ENCODE measurements around the gene PWWP2B.

PWWP2B gene

DNA sequence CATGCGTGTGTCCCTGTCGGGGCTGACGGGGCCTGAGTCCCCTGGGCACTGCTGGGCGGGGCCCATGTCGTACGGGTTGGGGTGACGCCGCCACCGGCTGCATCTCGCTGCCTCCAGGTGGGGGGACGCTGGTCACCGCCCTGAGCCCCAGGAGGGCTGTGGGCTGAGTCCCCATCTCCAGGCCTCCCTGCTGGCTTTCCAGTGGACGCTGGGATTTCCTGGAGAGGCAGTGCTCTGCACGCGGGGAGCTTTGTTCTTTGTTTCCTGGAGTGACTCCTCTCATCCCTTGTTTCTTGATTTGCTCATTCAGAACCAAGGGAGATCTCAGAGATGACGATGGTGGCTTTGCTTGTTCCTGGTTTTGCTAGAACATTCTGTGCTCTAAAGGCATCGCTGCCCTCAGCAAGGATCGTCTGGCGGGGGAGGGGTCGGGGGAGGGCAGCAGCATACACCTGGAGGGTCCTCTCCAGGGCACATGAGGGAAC lies 21.0 kb downstream of the PWWP2B start:
- CTCF ChIA-PET: interaction anchor here (8.2 kb wide), 1 partner anchor 8 kb away, joined by 86 read pairs; no protein-coding TSS in a partner anchor
- peaks cover 0 to 48% (median 15%) of the 10 kb centered on the region in 4 experiments for H3K36me3 ChIP-seq (ENCODE audit: control insufficient read depth in 4 of 4, insufficient read depth in 4 of 4, low read length in 3 of 4)
- WGBS (ENCODE audit: insufficient coverage): 87% methylated on average over 18 of the region's 20 CpGs
- DNase-seq: no peak
- no peaks in the 10 kb centered on the region for H3K27me3 ChIP-seq (replicated peaks in 2 of 5; ENCODE audit: control insufficient read depth in 4 of 5, insufficient read depth in 5 of 5, low read length in 4 of 5)
- H3K4me1 ChIP-seq (ENCODE audit: control extremely low read depth in 1 of 4, control insufficient read depth in 4 of 4, insufficient read depth in 4 of 4, low read length in 3 of 4): peaks cover 4 to 66% (median 60%) of the 10 kb centered on the region in 4 experiments
- POLR2A ChIA-PET: no interaction called here
- H3K27ac ChIP-seq (ENCODE audit: insufficient read depth in 1 of 2, low read depth in 1 of 2, low read length in 2 of 2, poor library complexity in 1 of 2, severe bottlenecking in 2 of 2): no peak overlapping the region
- H3K4me3 ChIP-seq (ENCODE audit: control insufficient read depth in 1 of 7, extremely low read depth in 1 of 7, insufficient read depth in 4 of 7, low read depth in 2 of 7, low read length in 6 of 7): no peak overlapping the region
- H3K9me3 ChIP-seq (ENCODE audit: control extremely low read depth in 1 of 5, control insufficient read depth in 4 of 5, insufficient read depth in 2 of 5, low read depth in 1 of 5, low read length in 4 of 5): no peaks in the 10 kb centered on the region

- Histone ChIP-seq H3K4me1 (ENCODE audit: control extremely low read depth in 1 of 4, control insufficient read depth in 4 of 4, insufficient read depth in 4 of 4, low read length in 3 of 4) (peaks cover 4 to 67% (median 65%) of the 10 kb centered on the region in 4 experiments), H3K36me3 (ENCODE audit: control insufficient read depth in 4 of 4, insufficient read depth in 4 of 4, low read length in 3 of 4) (peaks cover 0 to 43% (median 15%) of the 10 kb centered on the region in 4 experiments), H3K27ac (ENCODE audit: insufficient read depth in 1 of 2, low read depth in 1 of 2, low read length in 2 of 2, poor library complexity in 1 of 2, severe bottlenecking in 2 of 2) (peak overlapping the region in 1 of 2 experiments; percentile 7), H3K4me3 (ENCODE audit: control insufficient read depth in 1 of 7, extremely low read depth in 1 of 7, insufficient read depth in 4 of 7, low read depth in 2 of 7, low read length in 6 of 7) (no peak overlapping the region), H3K9me3 (ENCODE audit: control extremely low read depth in 1 of 5, control insufficient read depth in 4 of 5, insufficient read depth in 2 of 5, low read depth in 1 of 5, low read length in 4 of 5) (no peaks in the 10 kb centered on the region), H3K27me3 (replicated peaks in 2 of 5; ENCODE audit: control insufficient read depth in 4 of 5, insufficient read depth in 5 of 5, low read length in 4 of 5) (no peaks in the 10 kb centered on the region)
- POLR2A ChIA-PET: no interaction called here
- DNase-seq: peak in 2 of 3 donors; percentile 26 to 46
- WGBS (ENCODE audit: insufficient coverage): 41% methylated on average over 12 of the region's 18 CpGs
- CTCF ChIA-PET: interaction anchor here (2.3 to 8.2 kb wide), 2 partner anchors 9 to 26 kb away, joined by 7 to 86 read pairs; no protein-coding TSS in a partner anchor
Measured at GRCh38 chr10:132418527-132419416, 21.8 kb downstream of the PWWP2B start.

- H3K27ac ChIP-seq (ENCODE audit: insufficient read depth in 1 of 2, low read depth in 1 of 2, low read length in 2 of 2, poor library complexity in 1 of 2, severe bottlenecking in 2 of 2): peak overlapping the region; percentile 3 to 79
- CTCF ChIA-PET: interaction anchor here (0.7 to 8.2 kb wide), 6 partner anchors 10 to 25 kb away, joined by 4 to 86 read pairs (median 20); no protein-coding TSS in a partner anchor
- WGBS (ENCODE audit: insufficient coverage): 88% methylated on average over 21 of the region's 25 CpGs
- POLR2A ChIA-PET: interaction anchor here (1.6 kb wide), 1 partner anchor 12 kb away, joined by 6 read pairs; no protein-coding TSS in a partner anchor
- no peaks in the 10 kb centered on the region for H3K27me3 ChIP-seq (replicated peaks in 2 of 5; ENCODE audit: control insufficient read depth in 4 of 5, insufficient read depth in 5 of 5, low read length in 4 of 5)
- DNase-seq: peak in 1 of 3 donors; percentile 28
- no peaks in the 10 kb centered on the region for H3K9me3 ChIP-seq (ENCODE audit: control extremely low read depth in 1 of 5, control insufficient read depth in 4 of 5, insufficient read depth in 2 of 5, low read depth in 1 of 5, low read length in 4 of 5)
- peaks cover 0 to 33% (median 12%) of the 10 kb centered on the region in 4 experiments for H3K36me3 ChIP-seq (ENCODE audit: control insufficient read depth in 4 of 4, insufficient read depth in 4 of 4, low read length in 3 of 4)
- H3K4me3 ChIP-seq (ENCODE audit: control insufficient read depth in 1 of 7, extremely low read depth in 1 of 7, insufficient read depth in 4 of 7, low read depth in 2 of 7, low read length in 6 of 7): peak overlapping the region in 4 of 7 experiments; percentile 15 to 20 (median 20)
- peaks cover 4 to 76% (median 68%) of the 10 kb centered on the region in 4 experiments for H3K4me1 ChIP-seq (ENCODE audit: control extremely low read depth in 1 of 4, control insufficient read depth in 4 of 4, insufficient read depth in 4 of 4, low read length in 3 of 4)
Measured at GRCh38 chr10:132419538-132420468, 22.8 kb downstream of the PWWP2B start.

GRCh38 chr10:132420469-132420980 lies 23.5 kb downstream of the PWWP2B start:
- ChIA-PET POLR2A (interaction anchor here (0.6 to 2.6 kb wide), 5 partner anchors 8 to 23 kb away, joined by 3 to 15 read pairs (median 6); partner anchors contain the start of gene PWWP2B), CTCF (interaction anchor here (1.9 to 8.2 kb wide), 5 partner anchors 11 to 24 kb away, joined by 5 to 86 read pairs (median 33); no protein-coding TSS in a partner anchor)
- Histone ChIP-seq H3K27me3 (replicated peaks in 2 of 5; ENCODE audit: control insufficient read depth in 4 of 5, insufficient read depth in 5 of 5, low read length in 4 of 5) (no peaks in the 10 kb centered on the region), H3K36me3 (ENCODE audit: control insufficient read depth in 4 of 4, insufficient read depth in 4 of 4, low read length in 3 of 4) (peaks cover 0 to 26% (median 9%) of the 10 kb centered on the region in 4 experiments), H3K9me3 (ENCODE audit: control extremely low read depth in 1 of 5, control insufficient read depth in 4 of 5, insufficient read depth in 2 of 5, low read depth in 1 of 5, low read length in 4 of 5) (no peaks in the 10 kb centered on the region), H3K4me1 (ENCODE audit: control extremely low read depth in 1 of 4, control insufficient read depth in 4 of 4, insufficient read depth in 4 of 4, low read length in 3 of 4) (peaks cover 4 to 76% (median 68%) of the 10 kb centered on the region in 4 experiments), H3K4me3 (ENCODE audit: control insufficient read depth in 1 of 7, extremely low read depth in 1 of 7, insufficient read depth in 4 of 7, low read depth in 2 of 7, low read length in 6 of 7) (peak overlapping the region in 4 of 7 experiments; percentile 15 to 45 (median 20)), H3K27ac (ENCODE audit: insufficient read depth in 1 of 2, low read depth in 1 of 2, low read length in 2 of 2, poor library complexity in 1 of 2, severe bottlenecking in 2 of 2) (peak overlapping the region in 1 of 2 experiments; percentile 79)
- DNase-seq: peak in 2 of 3 donors; percentile 67 to 72
- WGBS (ENCODE audit: insufficient coverage): 44% methylated on average over 4 of the region's 8 CpGs

DNA sequence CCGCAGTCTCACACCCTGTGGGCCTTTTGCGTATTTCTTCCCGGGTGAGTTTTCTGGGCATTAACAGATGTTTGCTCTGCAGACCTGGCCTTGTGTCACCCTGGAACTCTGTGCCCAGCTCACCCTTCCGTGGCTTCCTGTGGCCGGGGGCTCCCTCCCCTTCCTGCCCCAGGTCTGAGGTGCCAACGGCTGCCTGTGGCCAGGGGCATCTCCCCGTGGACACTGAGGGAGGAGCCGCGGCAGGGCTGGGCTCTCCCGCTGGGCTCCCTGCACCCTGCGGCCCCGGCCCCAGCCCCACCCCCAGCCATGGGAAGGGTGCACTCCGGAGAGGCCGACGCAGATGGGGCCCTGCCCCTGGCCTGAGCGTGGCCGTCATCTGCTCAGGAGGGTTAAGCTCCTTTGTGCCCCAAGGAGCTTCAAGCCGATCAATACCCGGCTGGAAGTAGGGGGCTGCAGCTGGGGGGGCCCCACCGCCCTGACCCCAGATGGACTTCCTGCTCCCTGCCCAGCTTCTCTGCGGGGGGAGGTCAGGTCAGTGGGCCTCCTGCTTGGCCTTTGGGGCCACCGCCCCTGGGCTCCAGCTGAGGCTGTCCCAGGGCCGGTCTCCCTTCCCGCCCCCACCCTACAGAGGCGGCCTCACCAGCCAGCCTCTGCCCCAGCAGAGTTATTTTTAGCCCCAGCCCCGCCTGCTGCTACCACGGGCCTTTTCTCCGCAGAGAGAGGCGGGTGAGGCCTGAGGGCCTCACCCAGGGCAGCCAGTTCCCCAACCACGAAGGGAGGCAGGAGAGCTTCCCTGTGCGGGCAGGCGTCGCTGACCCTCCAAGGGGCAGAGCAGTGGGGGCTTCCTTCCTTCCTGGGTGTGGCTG lies 24.2 kb downstream of the PWWP2B start:
- Histone ChIP-seq H3K4me3 (ENCODE audit: control insufficient read depth in 1 of 7, extremely low read depth in 1 of 7, insufficient read depth in 4 of 7, low read depth in 2 of 7, low read length in 6 of 7) (peak overlapping the region in 4 of 7 experiments; percentile 40 to 60 (median 50)), H3K36me3 (ENCODE audit: control insufficient read depth in 4 of 4, insufficient read depth in 4 of 4, low read length in 3 of 4) (peaks cover 0 to 21% (median 8%) of the 10 kb centered on the region in 4 experiments), H3K27me3 (replicated peaks in 2 of 5; ENCODE audit: control insufficient read depth in 4 of 5, insufficient read depth in 5 of 5, low read length in 4 of 5) (no peaks in the 10 kb centered on the region), H3K4me1 (ENCODE audit: control extremely low read depth in 1 of 4, control insufficient read depth in 4 of 4, insufficient read depth in 4 of 4, low read length in 3 of 4) (peaks cover 4 to 76% (median 68%) of the 10 kb centered on the region in 4 experiments), H3K27ac (ENCODE audit: insufficient read depth in 1 of 2, low read depth in 1 of 2, low read length in 2 of 2, poor library complexity in 1 of 2, severe bottlenecking in 2 of 2) (peak overlapping the region; percentile 33 to 79), H3K9me3 (ENCODE audit: control extremely low read depth in 1 of 5, control insufficient read depth in 4 of 5, insufficient read depth in 2 of 5, low read depth in 1 of 5, low read length in 4 of 5) (no peaks in the 10 kb centered on the region)
- peak; percentile 41 to 83 (median 74) for DNase-seq
- WGBS (ENCODE audit: insufficient coverage): 2% methylated on average over 27 of the region's 33 CpGs
- POLR2A ChIA-PET: interaction anchor here (0.6 to 2.6 kb wide), 7 partner anchors 9 to 32 kb away, joined by 3 to 15 read pairs (median 6); partner anchors contain the start of gene PWWP2B
- CTCF ChIA-PET: interaction anchor here (0.8 to 8.2 kb wide), 9 partner anchors 11 to 121 kb away, joined by 3 to 86 read pairs (median 8); no protein-coding TSS in a partner anchor

Data from common myeloid progenitor, CD34-positive (primary cell).